Mesothelial cell of epicardium (in vitro differentiated cells): ENCODE data around the gene SERINC5. TPM values are rescaled to one million over a fixed set of nuclear protein-coding genes. Genes with fewer than 3 reads are reported as not detected.
A peak's percentile ranks its signal among the peaks of the same experiment; 100 is the strongest.

Experiments used
- DNase-seq, 2 experiments: peaks; one replicate each; pipeline ENCODE4 v3.0.0; 2021; ENCODE audit warnings: low spot score in 2 of 2; ENCODE audit not compliant: unreplicated experiment in 2 of 2
- H3K27ac Mint-ChIP-seq: 2 replicates; pipeline ENCODE4 v1.8.0; 2021; ENCODE audit warnings: mixed read lengths
- H3K27me3 Mint-ChIP-seq: 2 replicates; pipeline ENCODE4 v1.8.0; 2021; ENCODE audit warnings: low read depth, mixed read lengths
- H3K36me3 Mint-ChIP-seq: 2 replicates; pipeline ENCODE4 v1.8.0; 2021; ENCODE audit warnings: mixed read lengths
- H3K4me1 Mint-ChIP-seq: 2 replicates; pipeline ENCODE4 v1.8.0; 2021; ENCODE audit warnings: mixed read lengths
- H3K4me3 Mint-ChIP-seq: 2 replicates; pipeline ENCODE4 v1.8.0; 2021; ENCODE audit warnings: mild to moderate bottlenecking, moderate library complexity, mixed read lengths
- H3K9me3 Mint-ChIP-seq: 2 replicates; pipeline ENCODE4 v1.8.0; 2021; ENCODE audit warnings: mixed read lengths
- total RNA-seq: library from RNA; stranded (reverse); gene quantifications from 3 replicates; pipeline ENCODE4 v1.2.1, GENCODE V29; 2021
- TF ChIP-seq, protein P1 (sequence below): fragments of 200-600 bp; sonication (generic); IDR thresholded peaks from one replicate; pipeline ENCODE4 v1.5.0; 2021; ENCODE audit warnings: antibody characterized with exemption; ENCODE audit not compliant: unreplicated experiment

Gene SERINC5
- total RNA-seq, 1 donor from 2014 or later = 89.5 TPM

DNA sequence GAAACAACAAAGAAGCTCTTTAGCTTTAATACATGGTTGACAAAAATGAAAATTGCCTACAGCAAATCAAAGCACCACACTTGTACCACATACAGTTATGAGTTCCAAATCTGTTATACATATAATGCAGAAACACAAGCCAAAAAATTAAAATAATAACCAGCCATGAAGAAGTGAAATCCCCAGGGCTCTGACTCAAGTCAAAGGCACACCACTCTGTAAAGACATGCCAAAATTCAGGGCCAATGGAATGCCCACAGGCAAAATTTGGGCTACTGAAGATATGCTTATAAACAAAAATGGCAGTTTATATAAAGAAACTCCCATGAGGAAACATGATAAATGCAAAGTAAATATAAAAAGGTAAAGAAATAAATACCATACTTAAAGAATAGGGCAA lies 191.7 kb downstream of the SERINC5 start:
- no peak for DNase-seq
- Mint-ChIP-seq H3K27me3 (no peaks in the 10 kb centered on the region), H3K4me3 (no peak overlapping the region), H3K36me3 (no peaks in the 10 kb centered on the region), H3K4me1 (peaks cover 37% of the 10 kb centered on the region), H3K9me3 (no peaks in the 10 kb centered on the region), H3K27ac (peak overlapping the region; percentile 30)
- TF ChIP-seq, protein P1, sequence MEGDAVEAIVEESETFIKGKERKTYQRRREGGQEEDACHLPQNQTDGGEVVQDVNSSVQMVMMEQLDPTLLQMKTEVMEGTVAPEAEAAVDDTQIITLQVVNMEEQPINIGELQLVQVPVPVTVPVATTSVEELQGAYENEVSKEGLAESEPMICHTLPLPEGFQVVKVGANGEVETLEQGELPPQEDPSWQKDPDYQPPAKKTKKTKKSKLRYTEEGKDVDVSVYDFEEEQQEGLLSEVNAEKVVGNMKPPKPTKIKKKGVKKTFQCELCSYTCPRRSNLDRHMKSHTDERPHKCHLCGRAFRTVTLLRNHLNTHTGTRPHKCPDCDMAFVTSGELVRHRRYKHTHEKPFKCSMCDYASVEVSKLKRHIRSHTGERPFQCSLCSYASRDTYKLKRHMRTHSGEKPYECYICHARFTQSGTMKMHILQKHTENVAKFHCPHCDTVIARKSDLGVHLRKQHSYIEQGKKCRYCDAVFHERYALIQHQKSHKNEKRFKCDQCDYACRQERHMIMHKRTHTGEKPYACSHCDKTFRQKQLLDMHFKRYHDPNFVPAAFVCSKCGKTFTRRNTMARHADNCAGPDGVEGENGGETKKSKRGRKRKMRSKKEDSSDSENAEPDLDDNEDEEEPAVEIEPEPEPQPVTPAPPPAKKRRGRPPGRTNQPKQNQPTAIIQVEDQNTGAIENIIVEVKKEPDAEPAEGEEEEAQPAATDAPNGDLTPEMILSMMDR = no peak

Other genes starting within 250 kb of the SERINC5 start
- 15.6 to 17.3 TPM (median 17.1 TPM) in 3 replicates for gene THBS4, start 220.7 kb downstream of the SERINC5 start, total RNA-seq
- not detected in 3 replicates for gene SPZ1, start 64.0 kb upstream of the SERINC5 start, total RNA-seq
- 67.6 to 76.6 TPM (median 75.1 TPM) in 3 replicates for gene ZFYVE16, start 152.0 kb upstream of the SERINC5 start, total RNA-seq
- gene FAM151B, start 232.1 kb upstream of the SERINC5 start, total RNA-seq = 1.5 to 2.3 TPM (median 1.9 TPM) in 3 replicates